Heart right ventricle (tissue), 16 donors: Measurements from ENCODE around the gene CHSY1. TPM values are rescaled to one million over a fixed set of nuclear protein-coding genes. Genes with fewer than 3 reads are reported as not detected.

Experiments
- ATAC-seq, 8 donors: fragments of 200-7000 bp; cut with Tn5 transposase; one replicate each; pipeline ENCODE4 v1.9.1; 2020; ENCODE audit warnings: mild to moderate bottlenecking in 8 of 8, moderate library complexity in 8 of 8, moderate number of reproducible peaks in 1 of 8
- DNase-seq, 2 donors: peaks; one replicate each; pipeline ENCODE4 v3.0.0-alpha.2; 2020
- H3K27ac ChIP-seq, 10 donors: fragments of 200-600 bp; sonication (generic) in 2 of 10; one replicate each; pipeline versions ENCODE4 v1.5.0 to v1.8.0; 2020 to 2022; ENCODE audit warnings: mild to moderate bottlenecking in 3 of 10
- H3K27me3 ChIP-seq, 7 donors: fragments of 200-600 bp; one replicate each; pipeline ENCODE4 v1.8.0; 2021 to 2022; ENCODE audit warnings: mild to moderate bottlenecking in 2 of 7
- H3K36me3 ChIP-seq, 9 donors: fragments of 200-600 bp; sonication (generic) in 1 of 9; one replicate each; pipeline versions ENCODE4 v1.5.0 to v1.8.0; 2020 to 2022; ENCODE audit warnings: mild to moderate bottlenecking in 2 of 9
- H3K4me1 ChIP-seq, 9 donors: fragments of 200-600 bp; sonication (generic) in 1 of 9; one replicate each; pipeline versions ENCODE4 v1.5.0 to v1.8.0; 2020 to 2022; ENCODE audit warnings: mild to moderate bottlenecking in 4 of 9
- H3K4me3 ChIP-seq, 10 donors: fragments of 200-600 bp; sonication (generic) in 2 of 10; one replicate each; pipeline versions ENCODE4 v1.5.0 to v1.8.0; 2020 to 2022; ENCODE audit warnings: mild to moderate bottlenecking in 7 of 10, moderate library complexity in 2 of 10
- H3K9me3 ChIP-seq, 11 donors: fragments of 200-600 bp in 10 of 11; sonication (generic) in 2 of 11; one replicate each; pipeline versions ENCODE4 v1.5.0 to v1.8.0; 2013 to 2022; ENCODE audit warnings: mild to moderate bottlenecking in 2 of 11, control low read depth in 1 of 11, moderate library complexity in 1 of 11
- CTCF ChIP-seq, 9 donors: fragments of 200-600 bp; sonication (generic) in 2 of 9; IDR thresholded peaks; one replicate each; pipeline versions ENCODE4 v1.5.0 to v1.8.0; 2021 to 2022; ENCODE audit warnings: antibody characterized with exemption in 9 of 9, mild to moderate bottlenecking in 5 of 9, moderate library complexity in 1 of 9
- WGBS, 2 donors: extraction: QIAGEN DNeasy Blood & Tissue Kit; methylation state at CpG; one replicate each; pipeline ENCODE4 v1.1.7; 2013; ENCODE audit warnings: inconsistent platforms in 1 of 2; 5-methylcytosine and 5-hydroxymethylcytosine counted together
- intact Hi-C, 10 donors: fragments of 100-400 bp; cut with DNase I; formaldehyde crosslinking; loops; one replicate each; pipeline versions ENCODE4 v1.11.1 to v1.14.2; 2022
- polyA plus RNA-seq, 2 donors: library from polyadenylated mRNA; stranded (reverse); fragments of 200-250 nt; gene quantifications; one replicate each; pipeline ENCODE4 v1.2.3, GENCODE V29; 2013
- total RNA-seq, 10 donors: library from RNA; stranded (reverse); fragmentation: NEBNext Ultra II Directional in 3 of 10; extraction: Animal tissue kit (Norgen Biotek cat#: 25700) in 3 of 10; gene quantifications; one replicate each; pipeline versions ENCODE4 v1.2.1 to v1.2.4, GENCODE V29; 2021 to 2023
- donor health status: Arrhythmogenic right ventricular cardiomyopathy.
- donor health status: ischemic (EF 13 %, LVEDD 7.1; RV severe dilation, severe dysfunction).
- donor health status: healthy with polysubstance abuse.
- donor health status: DM: no; HTN: yes; CAD: no.
- donor health status: DM: no; HTN: no; CAD: no.
- donor health status: ischemic (EF 25% LVEDD 6.9; RV normal size, moderate dysfunction).
- donor health status: ischemic (EF 25% LVEDD 5.7; RV mildly dilated, moderate dysfunction).
- donor health status: healthy.
- donor health status: DM: yes; HTN: yes; CAD: no.
- donor health status: Ischemic cardiomyopathy.
- donor health status: ischemic (EF 35%, LVEDD 5.7; RV mildly dilated, moderate dysfunction).
- donor health status: nonischemic (EF 11% LVEDD 7.7; RV severe dilation, severe dysfunction).
- donor health status: DM: yes; HTN: yes; CAD: no.
- donor health status: PGD.
- donor health status: ischemic (EF 29% LVEDD 5.4; RV normal size, mild dysfunction).
- donor health status: nonischemic (EF 23%, LVEDD 6.1; RV moderate dilation, normal function).

CHSY1 gene
- total and polyA plus RNA-seq, 12 donors, result 6.9 to 35.1 (median 14.6) TPM

GRCh38 chr15:101135532-101136166 is 116.2 kb downstream of the CHSY1 start:
- Histone ChIP-seq H3K4me3 (no peak overlapping the region), H3K4me1 (peaks cover 0 to 26% (median 4%) of the 10 kb centered on the region in 9 donors), H3K36me3 (no peaks in the 10 kb centered on the region), H3K27ac (no peak overlapping the region), H3K9me3 (peaks cover 0 to 6% (median 0%) of the 10 kb centered on the region in 11 donors), H3K27me3 (peaks cover 0 to 5% (median 0%) of the 10 kb centered on the region in 7 donors)
- 87 to 93% methylated on average over 14 of the region's 14 CpGs for WGBS, 2 donors
- intact Hi-C loops, result no loop called here
- DNase-seq (no peak), ATAC-seq (no peak)
- no peak for TF ChIP-seq CTCF (IDR thresholded peaks at IDR 0.05)

DNA sequence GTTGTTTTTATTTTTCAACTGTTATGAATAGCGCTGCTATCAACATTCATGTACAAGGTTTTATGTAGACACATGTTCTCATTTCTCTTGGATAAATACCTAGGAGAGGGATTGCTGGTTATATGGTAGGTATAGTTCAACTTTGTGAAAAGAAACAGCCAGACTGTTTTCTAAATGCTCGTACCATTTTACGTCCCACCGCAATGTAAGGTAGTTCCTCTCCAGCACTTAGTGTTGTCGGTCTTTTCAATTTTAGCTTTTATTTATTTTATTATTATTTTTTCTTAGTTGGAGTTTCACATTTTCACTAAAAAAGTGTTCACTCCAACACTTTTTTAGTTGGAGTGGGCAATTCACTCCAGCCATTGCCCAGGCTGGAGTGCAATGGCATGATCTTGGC is 117.1 kb downstream of the CHSY1 start:
- 97 to 98% methylated on average over 5 of the region's 5 CpGs for WGBS, 2 donors
- intact Hi-C loops, result no loop called here
- no peak for ATAC-seq

GRCh38 chr15:101133751-101134261 is 118.0 kb downstream of the CHSY1 start:
- no peaks in the 10 kb centered on the region for H3K36me3 ChIP-seq
- WGBS, 2 donors, result 82 to 89% methylated on average over 13 of the region's 13 CpGs
- TF ChIP-seq CTCF (IDR thresholded peaks at IDR 0.05), result no peak
- peaks cover 0 to 6% (median 0%) of the 10 kb centered on the region in 11 donors for H3K9me3 ChIP-seq
- peaks cover 0 to 33% (median 5%) of the 10 kb centered on the region in 9 donors for H3K4me1 ChIP-seq
- DNase-seq (no peak), ATAC-seq (no peak)
- H3K4me3 ChIP-seq, result no peak overlapping the region
- H3K27ac ChIP-seq, result no peak overlapping the region
- H3K27me3 ChIP-seq, result peaks cover 0 to 5% (median 0%) of the 10 kb centered on the region in 7 donors
- intact Hi-C loops, result no loop called here

More for the DNA sequence above, 117.1 kb downstream of the CHSY1 start:
- Histone ChIP-seq H3K27me3 (peaks cover 0 to 5% (median 0%) of the 10 kb centered on the region in 7 donors), H3K36me3 (no peaks in the 10 kb centered on the region), H3K9me3 (peaks cover 0 to 6% (median 0%) of the 10 kb centered on the region in 11 donors), H3K4me3 (no peak overlapping the region), H3K4me1 (peaks cover 0 to 26% (median 4%) of the 10 kb centered on the region in 9 donors), H3K27ac (no peak overlapping the region)
- no peak for DNase-seq
- no peak for TF ChIP-seq CTCF (IDR thresholded peaks at IDR 0.05)

GRCh38 chr15:101133181-101133460 is 118.7 kb downstream of the CHSY1 start:
- no peaks in the 10 kb centered on the region for H3K36me3 ChIP-seq
- no peak overlapping the region for H3K27ac ChIP-seq
- H3K4me3 ChIP-seq, result no peak overlapping the region
- H3K4me1 ChIP-seq, result peaks cover 0 to 37% (median 12%) of the 10 kb centered on the region in 9 donors
- ATAC-seq (no peak), DNase-seq (no peak)
- WGBS, 2 donors, result 98 to 99% methylated on average over 8 of the region's 8 CpGs
- peaks cover 0 to 12% (median 0%) of the 10 kb centered on the region in 11 donors for H3K9me3 ChIP-seq
- intact Hi-C loops, result no loop called here
- peaks cover 0 to 5% (median 0%) of the 10 kb centered on the region in 7 donors for H3K27me3 ChIP-seq
- no peak for TF ChIP-seq CTCF (IDR thresholded peaks at IDR 0.05)
